ENCODE data around the gene SRPK3.
"Not testable (repeated sequence)": the region's sequence is repeated elsewhere in the genome, so short reads cannot be mapped to it uniquely, and the experiment has no call there.

SRPK3 gene

DNA sequence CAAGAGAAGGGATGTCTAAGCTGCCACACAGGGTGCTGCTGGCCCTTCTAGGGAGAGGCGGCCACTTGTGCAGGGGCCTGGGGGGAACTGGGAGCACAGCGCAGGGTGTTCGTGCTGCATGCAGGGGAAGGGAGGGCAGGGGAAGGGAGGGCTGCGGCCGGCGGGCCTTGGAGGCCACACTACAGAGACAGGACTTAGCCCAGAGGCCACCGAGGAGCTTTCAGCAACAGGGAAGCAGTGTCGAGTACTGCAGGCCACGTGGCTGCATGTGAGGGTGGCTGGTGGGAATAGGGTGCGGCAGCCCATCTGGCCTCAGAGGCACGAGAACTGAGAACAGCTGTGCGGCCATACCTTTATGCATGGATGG lies 35.8 kb upstream of the SRPK3 start:
- DNase-seq (ENCODE audit: low read depth) = not testable (repeated sequence)

DNA sequence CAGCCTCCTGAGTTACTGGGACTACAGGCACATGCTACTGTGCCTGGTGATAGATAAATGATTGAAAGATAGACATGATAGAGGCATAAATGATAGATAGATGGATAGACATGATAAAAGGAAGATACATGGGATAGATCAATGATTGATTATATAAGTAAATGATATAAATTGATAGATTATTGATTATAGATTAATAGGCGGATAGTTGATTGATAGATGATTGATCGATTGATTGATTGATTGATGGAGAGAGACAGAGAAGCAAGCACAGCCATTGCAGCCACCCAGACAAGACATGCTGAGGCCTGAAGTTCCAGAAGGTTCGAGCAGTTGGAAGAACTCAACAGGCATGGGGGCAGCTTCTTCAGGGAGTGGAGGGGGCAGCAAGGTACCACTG lies 34.5 kb upstream of the SRPK3 start:
- DNase-seq (ENCODE audit: low read depth) = no peak

DNA sequence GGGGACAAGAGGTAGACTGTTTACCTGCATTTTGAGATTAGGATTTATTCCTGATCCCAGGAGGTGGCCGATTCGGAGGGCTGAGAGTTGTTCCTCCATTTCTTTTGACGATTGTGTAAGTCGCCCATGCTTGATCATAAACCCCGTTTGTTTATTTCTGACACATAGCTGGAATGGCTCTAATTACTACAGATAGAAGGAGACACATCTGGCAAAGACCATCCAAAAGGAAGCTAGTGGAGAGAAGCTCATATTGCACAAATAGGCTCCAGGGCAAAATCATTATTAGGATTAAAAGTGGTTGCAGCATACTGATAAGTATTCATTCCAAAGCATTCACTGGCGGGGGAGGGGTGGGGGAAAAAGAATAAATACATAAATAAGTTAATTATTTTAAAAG lies 33.9 kb upstream of the SRPK3 start:
- not testable (repeated sequence) for DNase-seq (ENCODE audit: low read depth)

DNA sequence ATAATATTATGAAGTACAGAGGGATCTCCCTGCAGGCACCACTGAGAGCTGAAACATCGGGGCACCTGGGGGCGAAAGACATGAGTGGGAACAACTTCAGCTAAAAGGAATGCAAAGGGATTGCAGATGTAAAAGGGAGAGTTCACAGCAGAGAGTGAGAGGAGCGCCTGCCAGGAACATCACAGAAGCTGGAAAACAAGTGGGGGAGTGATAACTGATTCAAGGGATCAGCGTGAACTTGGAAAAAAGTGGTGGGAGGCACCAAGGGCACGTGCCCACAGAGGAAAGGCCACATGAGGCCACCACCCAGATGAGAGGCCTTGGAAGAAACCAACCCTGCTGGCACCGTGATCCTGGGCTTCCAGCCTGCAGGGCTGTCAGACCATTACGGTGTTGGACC lies 31.8 kb upstream of the SRPK3 start:
- not testable (repeated sequence) for DNase-seq (ENCODE audit: low read depth)

DNA sequence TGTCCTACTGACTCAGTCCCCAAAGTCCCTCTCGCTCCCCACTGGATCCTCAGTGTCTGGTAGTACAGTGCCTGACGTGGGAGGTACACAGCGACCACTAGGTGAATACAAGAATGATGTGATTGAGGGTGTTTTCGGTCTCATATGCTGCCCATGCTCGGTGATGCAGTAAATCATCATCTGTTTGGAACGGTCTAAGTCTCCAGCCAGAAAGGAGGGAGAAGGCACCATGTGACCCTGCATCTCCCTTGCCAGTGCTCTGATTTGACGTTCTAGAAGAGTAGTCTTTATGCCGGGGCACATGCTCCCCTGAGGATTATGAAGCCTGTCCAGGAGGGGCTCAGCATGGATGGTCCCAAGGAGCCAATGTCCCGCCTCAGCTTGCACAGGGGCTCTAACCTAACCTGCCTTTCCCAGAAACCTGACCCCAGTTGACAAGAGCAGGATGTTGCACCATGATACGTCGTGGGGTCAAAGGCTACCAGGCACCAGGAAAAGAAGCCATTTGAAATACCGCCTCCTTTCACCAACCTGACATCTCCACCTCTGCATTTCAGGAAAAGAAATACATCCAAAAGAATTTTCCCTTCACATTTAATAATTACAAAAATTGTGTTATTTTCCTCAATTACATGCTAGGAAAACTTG lies 30.6 kb upstream of the SRPK3 start:
- no peak for DNase-seq (ENCODE audit: low read depth)

DNA sequence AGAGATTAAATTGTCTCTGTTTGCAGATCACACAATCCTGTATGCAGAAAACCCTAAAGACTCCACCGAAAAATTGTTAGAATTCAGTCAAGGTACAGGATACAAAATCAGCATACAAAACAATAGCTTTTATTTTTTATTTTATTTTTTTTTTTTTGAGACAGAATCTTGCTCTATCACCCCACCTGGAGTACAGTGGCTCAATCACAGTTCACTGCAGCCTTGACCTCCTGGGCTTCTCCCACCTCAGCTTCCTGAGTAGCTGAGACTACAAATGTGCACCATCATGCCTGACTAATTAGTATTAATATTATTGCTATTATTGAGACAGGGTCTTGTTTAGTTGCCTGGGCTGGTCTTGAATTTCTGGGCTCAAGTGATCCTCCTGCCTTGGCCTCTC lies 25.7 kb upstream of the SRPK3 start:
- DNase-seq (ENCODE audit: low read depth) = no peak

DNA sequence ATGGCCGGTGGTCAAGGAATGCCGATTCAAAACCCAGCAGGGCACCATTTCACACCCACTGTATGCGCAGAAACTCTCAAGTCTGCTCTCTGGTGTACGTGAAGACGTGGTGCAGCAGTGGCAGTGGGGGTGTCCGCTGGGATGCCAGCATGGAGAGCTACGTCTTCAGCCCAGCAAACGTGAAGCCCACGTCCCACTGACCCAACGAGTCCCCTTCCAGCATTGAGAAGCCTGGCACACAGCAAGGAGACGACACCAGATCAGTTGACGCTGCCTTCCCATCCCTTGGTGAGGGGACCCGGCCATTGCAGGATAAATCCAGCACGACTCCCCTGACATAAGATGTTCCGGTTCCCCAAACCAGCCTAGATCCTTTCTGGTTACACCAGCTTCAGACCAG lies 19.0 kb upstream of the SRPK3 start:
- DNase-seq (ENCODE audit: low read depth) = no peak

DNA sequence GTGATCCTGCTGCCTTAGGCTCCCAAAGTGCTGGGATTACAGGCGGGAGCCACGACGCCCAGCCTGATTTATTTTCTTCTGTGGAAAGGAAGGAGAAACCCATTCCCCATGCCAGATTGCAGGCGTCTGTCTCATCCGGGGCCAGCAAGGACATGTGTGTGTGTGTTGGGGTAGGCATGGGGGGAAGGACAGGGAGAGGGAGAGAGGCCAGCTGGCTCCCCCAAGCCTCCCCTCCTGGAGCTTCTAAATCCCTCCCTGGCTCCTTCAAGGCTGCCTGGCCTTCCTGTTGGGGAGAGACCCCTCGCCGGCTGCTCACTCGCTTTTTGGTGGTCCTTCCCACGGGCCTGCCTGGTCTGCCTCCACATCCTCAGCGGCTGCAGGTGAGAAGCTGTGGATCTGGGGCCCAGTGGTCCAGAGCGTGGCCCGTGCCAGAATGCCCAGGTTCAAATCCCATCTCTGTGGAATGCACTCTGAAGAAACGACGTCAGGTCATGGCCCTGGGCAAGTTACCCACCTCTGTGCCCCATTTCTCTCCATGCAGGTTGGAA lies 18.1 kb upstream of the SRPK3 start:
- no peak for DNase-seq (ENCODE audit: low read depth)

DNA sequence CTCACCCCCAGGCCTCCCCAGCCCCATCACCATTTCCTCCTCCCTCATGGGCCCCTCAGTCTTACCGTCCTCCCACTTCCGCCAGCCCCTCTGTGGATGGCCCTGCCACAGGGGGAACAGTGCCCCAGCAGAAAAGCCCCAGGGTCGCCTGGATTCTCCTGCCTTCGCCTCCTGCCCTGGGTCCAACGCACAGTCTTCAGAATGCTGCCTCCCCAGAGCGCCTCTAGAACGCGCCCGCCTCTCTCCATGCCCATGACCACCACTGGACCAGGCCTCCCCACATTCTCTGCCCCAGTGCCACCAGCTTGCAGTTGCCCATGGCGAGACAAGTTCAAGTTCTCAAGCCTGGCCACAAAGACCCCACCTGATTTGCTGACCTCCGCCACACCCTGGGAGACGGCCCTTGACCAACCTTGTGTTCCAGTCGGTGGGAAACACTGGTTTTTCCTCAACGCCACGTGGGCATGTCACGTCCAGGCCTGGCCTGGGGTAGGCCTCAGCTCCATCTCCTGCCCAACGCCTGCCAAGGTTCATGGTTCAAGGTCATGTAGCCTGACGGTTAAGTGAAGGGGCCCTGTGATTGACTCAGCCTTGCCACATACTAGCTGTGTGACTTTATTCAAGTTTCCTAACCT lies 17.4 kb upstream of the SRPK3 start:
- DNase-seq (ENCODE audit: low read depth) = no peak

DNA sequence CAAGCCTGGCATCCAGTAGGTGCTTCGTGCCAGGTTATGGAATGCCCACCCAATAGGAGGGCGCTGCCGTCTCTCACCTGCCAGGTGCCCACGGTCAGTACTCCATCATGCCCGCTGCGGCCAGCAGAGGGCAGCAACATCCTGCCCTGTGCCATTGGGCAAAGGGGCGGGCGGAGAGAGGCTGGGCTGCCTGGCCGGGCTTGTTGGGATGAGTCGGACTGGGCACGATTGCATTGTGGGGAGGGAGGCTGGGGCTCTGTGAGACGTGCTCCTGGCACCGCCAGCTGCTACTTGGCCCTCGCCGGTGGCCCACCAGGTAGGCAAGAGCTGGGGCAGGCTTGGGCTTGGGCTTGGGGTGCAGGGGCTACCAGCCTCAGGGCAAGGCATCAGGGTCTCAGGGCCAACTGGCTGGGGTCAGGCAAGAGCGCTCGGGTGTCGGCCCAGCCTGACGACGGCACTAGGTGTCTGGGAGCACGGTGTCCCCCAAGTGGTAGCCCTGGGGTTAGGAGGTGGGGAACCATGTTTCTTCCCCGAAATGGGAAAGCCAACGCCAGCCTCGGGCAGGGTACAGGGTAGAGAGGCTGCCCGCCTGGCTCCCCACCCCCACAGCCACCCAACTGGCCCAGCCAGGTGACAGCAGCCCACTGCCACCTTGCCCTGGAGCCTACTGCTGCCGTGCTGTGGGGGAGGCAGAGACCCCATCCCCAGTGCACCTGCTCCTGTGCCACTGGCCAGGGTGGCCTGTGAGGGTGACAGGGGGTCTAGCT lies 16.7 kb upstream of the SRPK3 start, which contains the start of gene PLXNB3:
TSS of gene PLXNB3 (plus strand) at position 261 of the 767 bp plus-strand sequence. CDS start 1,287 bp downstream, outside the sequence.
- DNase-seq (ENCODE audit: low read depth) = peak; percentile 43

DNA sequence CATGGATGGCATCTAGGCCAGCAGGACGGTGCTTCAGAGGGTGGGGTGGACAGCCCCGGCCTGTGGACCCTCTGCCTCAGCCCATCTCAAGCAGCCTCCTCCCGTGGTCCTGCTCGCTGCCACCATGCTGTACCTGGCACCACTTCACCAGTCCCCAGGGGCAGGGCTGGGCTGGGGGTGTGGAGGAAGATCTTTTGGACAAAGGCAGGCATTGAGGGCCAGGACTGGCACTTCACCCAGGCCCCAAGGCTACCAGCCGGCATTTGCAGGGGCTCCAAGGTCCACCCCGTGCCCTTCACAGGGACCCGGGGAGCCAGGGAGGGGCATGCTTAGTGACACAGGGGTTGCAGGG lies 16.1 kb upstream of the SRPK3 start:
- no peak for DNase-seq (ENCODE audit: low read depth)

DNA sequence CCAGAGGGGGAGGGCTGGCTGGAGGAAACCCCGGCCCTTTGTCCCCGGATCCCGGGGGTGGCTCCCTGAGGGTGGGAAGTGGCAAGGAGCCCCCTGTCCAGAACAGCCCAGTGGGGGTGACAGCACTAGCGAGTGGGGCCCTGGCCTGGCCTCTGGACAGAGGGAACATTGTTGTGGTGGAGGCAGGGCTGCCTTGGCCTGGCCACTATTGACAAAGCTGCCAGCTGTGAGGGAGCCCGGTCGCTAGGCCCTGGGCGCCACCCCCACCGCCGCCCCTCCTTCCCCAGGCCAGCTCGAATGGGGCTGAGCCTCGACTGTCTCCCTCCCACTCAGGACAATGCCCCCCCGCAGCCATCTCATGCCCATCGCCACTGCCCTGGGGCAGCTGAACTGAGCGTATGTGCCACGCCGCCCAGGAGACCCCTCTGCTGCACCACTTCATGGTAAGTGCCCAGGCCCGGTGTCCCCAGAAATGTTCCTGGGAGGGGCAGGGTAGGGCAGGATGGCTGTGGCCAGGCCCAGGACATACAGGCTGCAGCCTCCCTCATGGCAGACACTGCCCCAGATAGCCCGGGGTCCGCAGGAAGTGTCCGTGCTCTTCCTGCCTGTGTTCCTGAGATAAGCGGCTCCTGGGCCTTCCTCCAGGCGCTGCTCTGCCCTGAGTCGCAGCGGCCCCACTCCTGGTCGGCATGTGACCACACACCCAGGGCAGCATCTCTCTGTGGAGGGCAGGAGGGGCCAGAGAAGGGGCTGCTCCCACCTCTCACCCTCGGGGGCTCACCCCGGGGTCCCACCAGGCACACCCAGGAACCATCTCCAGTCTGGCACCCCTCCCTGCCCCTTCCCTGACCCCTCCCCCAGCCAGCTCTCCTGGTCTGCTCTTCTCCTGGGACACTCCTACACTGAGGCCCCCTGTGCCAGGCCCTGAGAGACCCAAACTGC lies 15.4 kb upstream of the SRPK3 start:
- no peak for DNase-seq (ENCODE audit: low read depth)

DNA sequence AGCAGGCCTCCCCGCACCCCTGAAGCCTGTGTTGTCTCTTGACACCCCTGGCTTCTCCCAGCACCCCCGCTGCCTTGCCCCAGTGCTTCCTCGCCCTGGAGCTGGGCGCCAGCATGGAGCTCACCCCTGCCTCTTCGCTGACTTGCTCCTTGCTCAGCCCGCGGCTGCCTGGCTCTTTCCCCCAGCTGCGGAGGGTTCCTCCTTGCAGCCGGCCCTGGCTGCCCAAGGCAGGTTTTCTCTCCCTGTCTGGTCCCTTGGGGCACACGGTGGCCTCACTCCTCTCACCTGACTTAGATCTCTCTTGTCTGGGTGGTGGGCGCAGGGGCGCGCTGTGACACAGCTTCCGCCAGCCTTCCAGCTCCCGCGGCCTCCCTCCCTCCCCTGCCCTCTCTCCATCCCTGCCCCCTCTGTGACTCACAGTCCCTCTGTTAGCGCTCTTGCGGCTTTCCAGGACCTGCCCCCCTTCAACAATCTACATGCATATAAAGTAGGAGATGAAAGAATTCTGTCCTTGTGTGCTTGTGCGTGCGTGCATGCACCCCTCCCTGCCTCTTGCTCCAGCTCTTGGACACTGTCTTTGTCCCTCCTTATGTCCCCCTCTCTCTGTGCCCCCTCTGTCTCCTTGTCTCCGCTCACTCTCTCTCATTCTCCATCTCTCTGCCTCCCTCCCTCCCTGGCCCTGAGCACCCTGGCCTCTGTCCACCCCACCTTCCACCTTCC lies 14.6 kb upstream of the SRPK3 start:
- DNase-seq (ENCODE audit: low read depth) = no peak

DNA sequence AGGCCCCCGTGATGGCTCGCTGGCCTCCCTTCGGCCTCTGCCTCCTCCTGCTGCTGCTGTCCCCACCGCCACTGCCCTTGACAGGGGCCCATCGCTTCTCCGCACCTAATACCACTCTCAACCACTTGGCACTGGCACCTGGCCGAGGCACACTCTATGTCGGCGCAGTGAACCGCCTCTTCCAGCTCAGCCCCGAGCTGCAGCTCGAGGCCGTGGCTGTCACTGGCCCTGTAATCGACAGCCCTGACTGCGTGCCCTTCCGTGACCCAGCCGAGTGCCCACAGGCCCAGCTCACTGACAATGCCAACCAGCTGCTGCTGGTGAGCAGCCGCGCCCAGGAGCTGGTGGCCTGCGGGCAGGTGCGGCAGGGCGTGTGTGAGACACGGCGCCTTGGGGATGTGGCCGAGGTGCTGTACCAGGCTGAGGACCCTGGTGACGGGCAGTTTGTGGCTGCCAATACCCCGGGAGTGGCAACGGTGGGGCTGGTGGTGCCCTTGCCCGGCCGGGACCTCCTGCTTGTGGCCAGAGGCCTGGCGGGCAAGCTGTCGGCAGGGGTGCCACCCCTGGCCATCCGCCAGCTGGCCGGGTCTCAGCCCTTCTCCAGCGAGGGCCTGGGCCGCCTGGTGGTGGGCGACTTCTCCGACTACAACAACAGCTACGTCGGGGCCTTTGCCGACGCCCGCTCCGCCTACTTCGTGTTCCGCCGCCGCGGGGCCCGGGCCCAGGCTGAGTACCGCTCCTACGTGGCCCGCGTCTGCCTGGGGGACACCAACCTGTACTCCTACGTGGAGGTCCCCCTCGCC lies 13.8 kb upstream of the SRPK3 start:
- no peak for DNase-seq (ENCODE audit: low read depth)

DNA sequence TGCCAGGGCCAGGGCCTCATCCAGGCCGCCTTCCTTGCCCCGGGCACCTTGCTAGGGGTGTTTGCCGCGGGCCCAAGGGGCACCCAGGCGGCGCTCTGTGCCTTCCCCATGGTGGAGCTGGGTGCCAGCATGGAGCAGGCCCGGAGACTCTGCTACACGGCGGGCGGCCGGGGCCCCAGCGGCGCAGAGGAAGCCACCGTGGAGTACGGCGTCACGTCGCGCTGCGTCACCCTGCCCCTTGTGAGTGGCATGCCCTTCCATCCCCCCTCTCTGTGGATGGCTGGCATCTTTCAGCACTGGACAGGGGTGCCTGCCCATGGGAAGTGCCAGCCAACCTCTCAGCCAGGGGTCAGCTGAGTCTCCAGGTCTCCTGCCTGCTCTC lies 13.2 kb upstream of the SRPK3 start:
- DNase-seq (ENCODE audit: low read depth) = no peak

DNA sequence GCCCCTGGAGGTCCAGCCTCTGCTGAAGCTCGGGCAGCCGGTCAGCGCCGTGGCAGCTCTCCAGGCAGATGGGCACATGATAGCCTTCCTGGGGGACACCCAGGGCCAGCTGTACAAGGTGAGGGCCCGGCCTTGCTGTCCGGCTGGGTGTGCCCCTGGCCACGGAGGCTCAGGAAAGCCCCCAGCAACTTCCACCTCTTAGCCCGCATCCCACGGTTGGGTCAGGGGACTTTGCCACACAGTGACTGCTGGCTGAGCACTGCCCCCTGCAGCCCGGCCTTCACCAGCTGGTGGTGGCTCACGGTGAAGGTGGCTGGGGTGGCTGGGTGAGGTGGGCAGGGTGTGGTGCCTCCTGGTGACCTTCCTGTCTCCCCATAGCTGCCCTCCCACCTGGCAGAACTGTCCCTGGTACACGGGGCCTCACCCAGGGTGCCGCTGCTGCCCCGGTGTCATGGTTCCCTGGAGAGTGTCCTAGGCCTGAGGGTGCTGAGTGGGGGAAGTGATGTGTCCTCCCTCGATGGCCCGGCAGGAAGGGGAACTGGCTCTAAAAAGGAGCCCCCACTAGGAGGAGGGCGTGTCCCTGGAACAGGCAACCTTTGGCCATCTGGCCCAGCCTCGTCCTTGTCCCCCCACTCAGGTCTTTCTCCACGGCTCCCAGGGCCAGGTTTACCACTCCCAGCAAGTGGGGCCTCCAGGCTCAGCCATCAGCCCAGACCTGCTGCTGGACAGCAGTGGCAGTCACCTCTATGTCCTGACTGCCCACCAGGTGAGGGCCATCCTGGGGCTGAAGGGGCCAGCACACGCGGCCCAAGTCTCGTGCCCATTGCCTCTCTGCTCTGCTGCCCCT lies 12.3 kb upstream of the SRPK3 start:
- DNase-seq (ENCODE audit: low read depth) = no peak

DNA sequence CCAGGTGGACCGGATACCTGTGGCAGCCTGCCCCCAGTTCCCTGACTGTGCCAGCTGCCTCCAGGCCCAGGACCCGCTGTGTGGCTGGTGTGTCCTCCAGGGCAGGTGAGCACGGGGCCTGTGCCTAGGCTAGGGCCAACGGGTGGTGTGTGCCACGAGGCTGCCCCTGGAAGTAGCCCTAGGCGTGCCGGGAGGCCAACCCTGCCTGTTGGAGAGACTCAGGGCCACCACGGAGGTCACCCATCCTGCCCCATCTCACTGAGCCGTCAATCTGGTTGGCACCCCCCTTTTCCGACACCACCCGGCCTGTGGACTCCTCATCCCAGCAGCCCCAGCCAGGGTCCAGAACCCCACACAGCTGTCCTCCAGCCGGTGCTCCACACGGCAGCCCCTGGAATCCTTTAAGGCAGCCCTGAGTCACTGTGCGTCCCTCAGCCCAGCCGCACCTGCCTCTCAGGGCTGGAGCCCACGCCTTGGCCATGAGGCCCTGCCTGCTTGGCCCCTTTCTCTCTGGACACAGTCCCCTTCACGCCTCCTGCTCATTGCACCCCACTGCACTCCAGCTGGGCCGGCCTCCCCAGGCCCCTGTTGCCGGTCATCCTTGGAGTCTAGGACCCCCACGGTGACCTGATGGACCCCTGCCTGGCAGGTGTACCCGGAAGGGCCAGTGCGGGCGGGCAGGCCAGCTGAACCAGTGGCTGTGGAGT lies 11.5 kb upstream of the SRPK3 start:
- no peak for DNase-seq (ENCODE audit: low read depth)

DNA sequence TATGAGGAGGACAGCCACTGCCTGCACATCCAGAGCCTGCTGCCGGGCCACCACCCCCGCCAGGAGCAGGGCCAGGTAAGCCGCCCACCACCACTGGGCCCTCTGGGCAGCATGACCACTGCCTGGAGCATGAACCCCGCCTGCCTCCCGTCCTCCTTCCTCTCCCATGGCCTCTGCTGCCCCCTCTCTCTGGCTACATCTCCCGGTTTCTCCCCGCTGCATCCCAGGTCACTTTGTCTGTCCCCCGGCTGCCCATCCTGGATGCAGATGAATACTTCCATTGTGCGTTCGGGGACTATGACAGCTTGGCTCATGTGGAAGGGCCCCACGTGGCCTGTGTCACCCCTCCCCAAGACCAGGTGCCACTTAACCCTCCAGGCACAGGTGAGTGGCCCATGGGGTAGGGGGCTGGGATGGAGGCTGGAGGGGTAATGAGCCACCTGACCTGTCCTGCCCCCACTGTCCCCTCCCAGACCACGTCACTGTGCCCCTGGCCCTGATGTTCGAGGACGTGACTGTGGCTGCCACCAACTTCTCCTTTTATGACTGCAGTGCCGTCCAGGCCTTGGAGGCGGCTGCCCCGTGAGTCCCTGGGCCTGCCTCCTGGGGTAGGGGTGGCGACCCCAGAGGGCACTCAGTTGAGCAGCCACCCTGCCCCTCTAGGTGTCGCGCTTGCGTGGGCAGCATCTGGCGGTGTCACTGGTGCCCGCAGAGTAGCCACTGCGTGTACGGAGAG lies 10.8 kb upstream of the SRPK3 start:
- no peak for DNase-seq (ENCODE audit: low read depth)
